CD8-positive, alpha-beta memory T cell (primary cell): ENCODE data around the gene EPN3. TPM values are rescaled to one million over a fixed set of nuclear protein-coding genes. Genes with fewer than 3 reads are reported as not detected.
A peak's percentile ranks its signal among the peaks of the same experiment; 100 is the strongest.

ENCODE experiments used
- CTCF ChIA-PET: fragments of 350-600 bp; sonication (Branson Sonifier 250); formaldehyde crosslinking; loops from one replicate; lab custom pipeline; 2021; ENCODE audit warnings: antibody characterized with exemption; lab: Charles Lee
- POLR2A ChIA-PET: fragments of 350-600 bp; sonication (Branson Sonifier 250); formaldehyde crosslinking; loops from one replicate; lab custom pipeline; 2021; ENCODE audit warnings: antibody characterized with exemption; lab: Charles Lee
- DNase-seq, 5 donors: peaks; one replicate each; pipeline versions ENCODE4 v3.0.0 to v3.0.0-alpha.2; 2020 to 2022; ENCODE audit warnings: mixed read lengths in 1 of 5
- H3K27ac ChIP-seq: one replicate; pipeline ENCODE4 v1.7.0; 2013; ENCODE audit warnings: low read depth, mild to moderate bottlenecking, low read length, moderate library complexity
- H3K27me3 ChIP-seq: 2 replicates; pipeline ENCODE4 v1.7.0; 2013; ENCODE audit warnings: low read length, mild to moderate bottlenecking; ENCODE audit not compliant: insufficient read depth, poor library complexity, severe bottlenecking
- H3K36me3 ChIP-seq: 2 replicates; pipeline ENCODE4 v1.7.0; 2013; ENCODE audit warnings: mild to moderate bottlenecking, low read length, moderate library complexity; ENCODE audit not compliant: insufficient read depth
- H3K4me1 ChIP-seq: 2 replicates; pipeline ENCODE4 v1.7.0; 2013; ENCODE audit warnings: mild to moderate bottlenecking, low read length, moderate library complexity; ENCODE audit not compliant: insufficient read depth
- H3K4me3 ChIP-seq: 2 replicates; pipeline ENCODE4 v1.7.0; 2013; ENCODE audit warnings: mild to moderate bottlenecking, low read length
- H3K9me3 ChIP-seq: 2 replicates; pipeline ENCODE4 v1.7.0; 2013; ENCODE audit warnings: mild to moderate bottlenecking, low read length
- H3K27ac Mint-ChIP-seq, 8 donors: one replicate each; pipeline ENCODE4 v1.8.0; 2020 to 2021; ENCODE audit warnings: mixed read lengths in 8 of 8, mild to moderate bottlenecking in 6 of 8, inconsistent platforms in 3 of 8, moderate library complexity in 3 of 8
- H3K27me3 Mint-ChIP-seq, 2 donors: one replicate each; pipeline ENCODE4 v1.8.0; 2020 to 2021; ENCODE audit warnings: mixed read lengths in 2 of 2, mild to moderate bottlenecking in 1 of 2, moderate library complexity in 1 of 2
- H3K36me3 Mint-ChIP-seq, 3 donors: one replicate each; pipeline ENCODE4 v1.8.0; 2020 to 2021; ENCODE audit warnings: mixed read lengths in 3 of 3, inconsistent platforms in 1 of 3, mild to moderate bottlenecking in 1 of 3
- H3K4me1 Mint-ChIP-seq, 3 donors: one replicate each; pipeline ENCODE4 v1.8.0; 2020 to 2021; ENCODE audit warnings: mixed read lengths in 3 of 3, inconsistent platforms in 1 of 3, mild to moderate bottlenecking in 1 of 3
- H3K4me3 Mint-ChIP-seq, 7 donors: one replicate each; pipeline ENCODE4 v1.8.0; 2020 to 2021; ENCODE audit warnings: mixed read lengths in 7 of 7, mild to moderate bottlenecking in 6 of 7, moderate library complexity in 4 of 7, inconsistent platforms in 2 of 7
- H3K9me3 Mint-ChIP-seq, 5 donors: one replicate each; pipeline ENCODE4 v1.8.0; 2020 to 2022; ENCODE audit warnings: mixed read lengths in 5 of 5, mild to moderate bottlenecking in 3 of 5, moderate library complexity in 2 of 5, inconsistent platforms in 1 of 5
- polyA plus RNA-seq: library from polyadenylated mRNA; unstranded; fragments of 300-500 nt; fragmentation: Illumina TruSeq; gene quantifications from one replicate; pipeline ENCODE4 v1.2.3, GENCODE V29; 2021
- total RNA-seq, 2 experiments: library from RNA; stranded (reverse); gene quantifications; one replicate each; pipeline ENCODE4 v1.2.3, GENCODE V29; 2021

The EPN3 gene
- total and polyA plus RNA-seq, 3 experiments from 2014 or later, result not detected

GRCh38 chr17:50514388-50514787 lies 18.1 kb upstream of the EPN3 start:
- no peak overlapping the region for H3K4me3 Mint-ChIP-seq
- H3K36me3 Mint-ChIP-seq, result no peaks in the 10 kb centered on the region
- Histone ChIP-seq H3K4me1 (peaks cover 6% of the 10 kb centered on the region), H3K36me3 (no peaks in the 10 kb centered on the region), H3K9me3 (no peaks in the 10 kb centered on the region), H3K27me3 (no peaks in the 10 kb centered on the region), H3K4me3 (no peak overlapping the region), H3K27ac (no peak overlapping the region)
- ChIA-PET CTCF (no interaction called here), POLR2A (no interaction called here)
- H3K27ac Mint-ChIP-seq, result peak overlapping the region in 1 of 8 donors; percentile 2
- H3K27me3 Mint-ChIP-seq, result peaks cover 2 to 3% of the 10 kb centered on the region in 2 donors
- H3K9me3 Mint-ChIP-seq, result no peaks in the 10 kb centered on the region
- no peak for DNase-seq
- peaks cover 15 to 20% (median 19%) of the 10 kb centered on the region in 3 donors for H3K4me1 Mint-ChIP-seq

- Histone ChIP-seq H3K36me3 (no peaks in the 10 kb centered on the region), H3K9me3 (no peaks in the 10 kb centered on the region), H3K4me1 (peaks cover 6% of the 10 kb centered on the region), H3K27me3 (no peaks in the 10 kb centered on the region), H3K27ac (no peak overlapping the region), H3K4me3 (no peak overlapping the region)
- H3K4me1 Mint-ChIP-seq, result peaks cover 11 to 14% (median 13%) of the 10 kb centered on the region in 3 donors
- ChIA-PET CTCF (no interaction called here), POLR2A (no interaction called here)
- H3K36me3 Mint-ChIP-seq, result no peaks in the 10 kb centered on the region
- H3K9me3 Mint-ChIP-seq, result no peaks in the 10 kb centered on the region
- peaks cover 2 to 3% of the 10 kb centered on the region in 2 donors for H3K27me3 Mint-ChIP-seq
- peak overlapping the region in 1 of 7 donors; percentile 40 for H3K4me3 Mint-ChIP-seq
- H3K27ac Mint-ChIP-seq, result peak overlapping the region in 1 of 8 donors; percentile 16
- no peak for DNase-seq
Measured at GRCh38 chr17:50514936-50515702, 17.4 kb upstream of the EPN3 start.

- Mint-ChIP-seq H3K36me3 (no peaks in the 10 kb centered on the region), H3K27ac (peak overlapping the region in 1 of 8 donors; percentile 48), H3K27me3 (peaks cover 0 to 2% of the 10 kb centered on the region in 2 donors), H3K4me3 (no peak overlapping the region), H3K9me3 (no peaks in the 10 kb centered on the region), H3K4me1 (no peaks in the 10 kb centered on the region)
- Histone ChIP-seq H3K36me3 (no peaks in the 10 kb centered on the region), H3K27me3 (no peaks in the 10 kb centered on the region), H3K4me1 (no peaks in the 10 kb centered on the region), H3K27ac (no peak overlapping the region), H3K9me3 (no peaks in the 10 kb centered on the region), H3K4me3 (no peak overlapping the region)
- no peak for DNase-seq
- POLR2A ChIA-PET, result interaction anchor here (0.6 kb wide), 1 partner anchor 74 kb away, joined by 5 read pairs; no protein-coding TSS in a partner anchor
- CTCF ChIA-PET, result interaction anchor here (1.6 kb wide), 1 partner anchor 12 kb away, joined by 5 read pairs; no protein-coding TSS in a partner anchor
Measured at GRCh38 chr17:50517011-50517410, 15.5 kb upstream of the EPN3 start.

GRCh38 chr17:50517504-50518383 lies 14.8 kb upstream of the EPN3 start:
- H3K36me3 Mint-ChIP-seq, result no peaks in the 10 kb centered on the region
- Histone ChIP-seq H3K4me1 (no peaks in the 10 kb centered on the region), H3K27ac (no peak overlapping the region), H3K4me3 (no peak overlapping the region), H3K9me3 (no peaks in the 10 kb centered on the region), H3K36me3 (no peaks in the 10 kb centered on the region), H3K27me3 (no peaks in the 10 kb centered on the region)
- CTCF ChIA-PET, result interaction anchor here (1.6 kb wide), 1 partner anchor 11 kb away, joined by 5 read pairs; no protein-coding TSS in a partner anchor
- peaks cover 0 to 2% of the 10 kb centered on the region in 2 donors for H3K27me3 Mint-ChIP-seq
- POLR2A ChIA-PET, result no interaction called here
- peak overlapping the region in 1 of 8 donors; percentile 38 for H3K27ac Mint-ChIP-seq
- no peaks in the 10 kb centered on the region for H3K4me1 Mint-ChIP-seq
- no peak for DNase-seq
- H3K4me3 Mint-ChIP-seq, result no peak overlapping the region
- no peaks in the 10 kb centered on the region for H3K9me3 Mint-ChIP-seq

GRCh38 chr17:50518384-50519023 lies 14.0 kb upstream of the EPN3 start:
- no peak overlapping the region for H3K4me3 Mint-ChIP-seq
- H3K36me3 Mint-ChIP-seq, result no peaks in the 10 kb centered on the region
- peak overlapping the region in 1 of 8 donors; percentile 38 for H3K27ac Mint-ChIP-seq
- Histone ChIP-seq H3K36me3 (no peaks in the 10 kb centered on the region), H3K27me3 (no peaks in the 10 kb centered on the region), H3K27ac (no peak overlapping the region), H3K4me1 (no peaks in the 10 kb centered on the region), H3K9me3 (no peaks in the 10 kb centered on the region), H3K4me3 (no peak overlapping the region)
- H3K27me3 Mint-ChIP-seq, result peaks cover 0 to 3% of the 10 kb centered on the region in 2 donors
- H3K9me3 Mint-ChIP-seq, result no peaks in the 10 kb centered on the region
- POLR2A ChIA-PET, result no interaction called here
- H3K4me1 Mint-ChIP-seq, result no peaks in the 10 kb centered on the region
- DNase-seq, result no peak
- CTCF ChIA-PET, result no interaction called here

GRCh38 chr17:50519141-50519834 lies 13.2 kb upstream of the EPN3 start:
- H3K9me3 ChIP-seq, result no peaks in the 10 kb centered on the region
- no peak overlapping the region for H3K4me3 ChIP-seq
- Mint-ChIP-seq H3K9me3 (no peaks in the 10 kb centered on the region), H3K36me3 (no peaks in the 10 kb centered on the region), H3K4me3 (no peak overlapping the region), H3K4me1 (no peaks in the 10 kb centered on the region), H3K27ac (no peak overlapping the region), H3K27me3 (peaks cover 0 to 4% of the 10 kb centered on the region in 2 donors)
- no peak for DNase-seq
- H3K27ac ChIP-seq, result no peak overlapping the region
- CTCF ChIA-PET, result no interaction called here
- H3K4me1 ChIP-seq, result no peaks in the 10 kb centered on the region
- no peaks in the 10 kb centered on the region for H3K36me3 ChIP-seq
- POLR2A ChIA-PET, result no interaction called here
- H3K27me3 ChIP-seq, result no peaks in the 10 kb centered on the region

- Mint-ChIP-seq H3K4me3 (no peak overlapping the region), H3K27ac (no peak overlapping the region), H3K9me3 (no peaks in the 10 kb centered on the region), H3K4me1 (no peaks in the 10 kb centered on the region), H3K27me3 (peaks cover 0 to 4% of the 10 kb centered on the region in 2 donors), H3K36me3 (no peaks in the 10 kb centered on the region)
- H3K4me1 ChIP-seq, result no peaks in the 10 kb centered on the region
- POLR2A ChIA-PET, result no interaction called here
- H3K36me3 ChIP-seq, result no peaks in the 10 kb centered on the region
- H3K9me3 ChIP-seq, result no peaks in the 10 kb centered on the region
- no peaks in the 10 kb centered on the region for H3K27me3 ChIP-seq
- CTCF ChIA-PET, result interaction anchor here (0.9 kb wide), 1 partner anchor 20 kb away, joined by 3 read pairs; no protein-coding TSS in a partner anchor
- no peak overlapping the region for H3K4me3 ChIP-seq
- H3K27ac ChIP-seq, result no peak overlapping the region
- no peak for DNase-seq
Measured at GRCh38 chr17:50520483-50520882, 12.1 kb upstream of the EPN3 start.
